Ramos (cell line): ENCODE results near the gene SCMH1.

Experiments
- in situ Hi-C: fragments of 300-500 bp; cut with MboI; formaldehyde crosslinking; loops from one replicate; pipeline ENCODE4 v1.14.3; 2022; ENCODE audit warnings: low sequenced_read_pairs; ENCODE audit not compliant: unreplicated experiment

The SCMH1 gene

GRCh38 chr1:41108696-41109275, 133.3 kb downstream of the SCMH1 start:
- in situ Hi-C loops: no loop called here

- in situ Hi-C loops: no loop called here
Observed at GRCh38 chr1:41103766-41104165, 138.3 kb downstream of the SCMH1 start.

DNA sequence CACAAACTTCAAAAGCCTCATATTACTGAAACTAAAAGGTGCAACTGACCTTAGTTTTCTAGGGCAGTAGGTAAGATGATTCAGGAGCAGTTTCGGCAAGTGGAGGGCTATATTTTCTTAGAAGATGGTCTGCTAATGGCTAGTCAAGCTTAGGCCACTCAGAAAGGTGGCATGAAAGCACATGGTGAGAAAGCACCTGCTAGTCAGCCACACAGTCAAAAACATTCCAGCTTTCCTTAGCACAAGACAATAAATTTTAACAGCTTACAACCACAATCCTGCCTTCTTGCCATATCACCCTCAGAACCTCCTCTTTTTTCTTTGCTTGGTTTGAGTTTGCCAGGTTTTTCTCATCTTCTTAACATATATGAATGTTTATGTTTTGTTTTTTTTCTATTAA, 139.5 kb downstream of the SCMH1 start:
- in situ Hi-C loops: no loop called here

DNA sequence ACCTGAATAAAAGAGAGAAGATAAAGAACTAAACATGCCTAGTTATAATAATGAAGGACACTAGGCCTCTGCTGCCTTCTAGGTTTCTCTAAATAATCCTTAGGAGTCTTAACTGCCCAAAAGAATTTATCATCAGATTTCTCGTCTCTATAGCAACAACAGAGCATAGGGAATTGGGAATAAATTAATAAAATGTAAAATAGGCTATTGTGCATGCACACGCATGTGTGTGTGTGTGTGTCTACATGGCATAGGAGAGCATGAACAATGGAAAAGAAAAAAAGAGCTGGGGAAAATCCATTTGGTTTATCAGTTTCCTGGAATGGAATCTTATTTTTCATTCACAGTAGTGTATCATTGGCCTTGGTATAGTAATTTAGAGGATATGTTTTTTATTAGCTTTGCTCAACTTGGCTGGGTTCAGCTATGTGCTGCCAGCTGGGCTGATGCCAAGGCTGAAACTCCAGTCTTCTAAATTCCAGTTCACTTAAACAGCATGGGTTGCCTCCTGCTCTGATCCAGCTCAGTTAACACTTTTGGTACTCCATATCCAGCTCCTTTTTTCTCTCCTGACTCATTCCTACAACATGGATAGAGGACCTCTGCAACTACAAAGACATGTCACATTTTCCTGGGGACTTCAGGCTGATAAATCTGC, 140.0 kb downstream of the SCMH1 start:
- in situ Hi-C loops: no loop called here

DNA sequence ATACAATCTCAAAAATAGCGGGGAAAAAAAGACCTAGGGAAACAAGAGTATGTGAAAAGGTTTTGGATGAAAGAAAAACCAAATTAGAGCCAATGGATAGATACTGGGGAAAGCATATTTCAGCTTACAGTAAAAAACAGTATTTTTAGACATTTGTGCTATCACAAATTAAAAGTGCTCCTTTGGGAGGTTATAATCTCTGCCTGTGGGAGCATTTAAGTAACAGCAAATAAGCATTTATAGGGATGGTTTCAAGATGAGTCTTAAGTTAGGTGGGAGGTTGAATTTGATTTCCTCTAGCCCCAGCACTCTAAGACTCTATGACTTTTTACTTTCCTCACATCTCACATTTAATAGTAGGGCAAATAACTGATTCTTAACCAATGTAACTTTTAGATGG, 141.0 kb downstream of the SCMH1 start:
- in situ Hi-C loops: no loop called here

DNA sequence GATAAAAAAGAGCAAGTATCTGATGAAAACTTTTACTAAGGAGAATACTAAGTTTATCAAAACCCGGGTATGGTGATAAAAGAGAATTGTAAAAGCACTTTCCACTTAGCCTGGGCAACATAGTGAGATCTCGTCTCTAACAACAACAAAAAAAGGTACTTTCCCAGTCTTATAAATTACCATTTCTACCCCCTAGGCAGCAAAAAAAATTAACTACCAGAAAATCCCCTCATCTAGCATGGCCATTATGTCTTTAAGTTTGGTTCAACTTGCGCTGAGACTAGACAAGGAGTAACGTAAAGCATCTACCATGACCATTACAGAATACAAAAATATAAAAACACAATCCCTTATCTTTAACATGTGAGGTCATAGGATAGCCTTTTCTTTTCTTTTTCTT, 141.9 kb downstream of the SCMH1 start:
- in situ Hi-C loops: no loop called here

DNA sequence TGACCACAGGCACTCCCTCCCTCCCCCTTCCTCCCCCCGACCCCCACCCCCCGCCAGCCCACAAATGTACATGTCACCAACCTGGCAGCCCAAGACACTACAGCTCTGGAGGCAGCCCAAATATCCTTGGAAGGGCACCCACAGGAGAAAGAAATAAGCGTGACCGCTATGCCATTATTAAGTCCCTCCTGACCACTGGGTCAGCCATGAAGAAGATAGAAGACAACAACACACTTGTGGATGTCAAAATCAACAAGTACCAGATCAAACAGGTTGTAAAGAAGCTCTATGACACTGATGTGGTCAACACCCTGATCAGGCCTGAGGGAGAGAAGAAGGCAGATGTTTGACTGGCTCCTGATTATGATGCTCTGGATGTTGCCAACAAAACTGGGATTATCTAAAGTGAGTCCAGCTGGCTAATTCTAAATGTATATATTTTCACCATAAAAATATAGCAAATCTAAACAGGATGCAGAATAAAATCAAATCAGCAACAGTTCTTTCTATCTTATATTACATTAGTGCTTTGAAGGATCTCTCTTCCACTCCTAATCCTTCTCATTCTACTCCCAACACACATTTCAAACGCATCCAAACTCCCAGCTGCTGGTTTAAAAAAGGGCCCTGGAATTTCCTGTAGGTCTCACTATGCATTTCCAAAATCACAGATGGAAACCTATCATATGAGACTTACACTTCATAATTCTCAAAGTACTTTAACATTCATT, 143.2 kb downstream of the SCMH1 start:
- in situ Hi-C loops: no loop called here

- in situ Hi-C loops: no loop called here
Observed at GRCh38 chr1:41097105-41097504, 145.0 kb downstream of the SCMH1 start.

- in situ Hi-C loops: no loop called here
Observed at GRCh38 chr1:41093826-41094225, 148.3 kb downstream of the SCMH1 start.

DNA sequence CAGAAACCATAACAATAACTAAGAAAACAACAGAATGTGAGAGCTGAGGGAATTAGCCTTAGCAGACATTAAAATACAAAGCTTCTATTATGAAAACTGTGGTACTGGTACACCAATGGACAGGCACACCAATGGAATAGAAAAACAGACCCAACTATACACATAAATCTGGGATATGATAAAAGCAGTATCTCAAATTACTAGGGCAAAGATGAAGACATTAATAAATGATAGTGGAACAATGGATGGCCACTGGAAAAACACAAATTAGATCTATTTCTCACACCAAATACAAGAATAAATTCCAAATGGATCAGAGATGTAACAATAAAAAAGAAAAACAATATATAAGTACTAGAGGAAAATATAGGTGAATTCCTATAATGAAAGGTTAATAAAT, 155.2 kb downstream of the SCMH1 start:
- in situ Hi-C loops: no loop called here

GRCh38 chr1:41078616-41079015, 163.5 kb downstream of the SCMH1 start:
- in situ Hi-C loops: no loop called here

GRCh38 chr1:41078193-41078592, 163.9 kb downstream of the SCMH1 start:
- in situ Hi-C loops: no loop called here

DNA sequence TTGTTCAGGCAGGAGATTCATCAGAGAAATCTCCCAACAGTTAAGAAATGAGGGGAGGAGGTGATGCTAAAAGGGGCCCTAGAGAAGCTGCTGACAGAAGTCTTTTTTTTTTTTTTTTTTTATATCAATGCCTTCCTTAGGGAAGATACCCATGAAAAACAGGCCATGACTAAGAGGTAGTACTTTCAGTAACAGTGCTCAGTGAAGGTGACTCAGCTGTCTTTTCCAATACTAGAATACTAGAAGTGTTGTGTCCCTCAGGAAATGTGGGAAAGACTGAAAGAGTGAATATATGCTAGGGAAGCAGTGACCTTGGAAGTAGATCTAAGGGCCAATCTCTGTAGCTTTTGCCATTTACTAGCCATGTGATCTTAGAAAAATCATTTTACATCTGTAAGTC, 168.1 kb downstream of the SCMH1 start:
- in situ Hi-C loops: no loop called here

- in situ Hi-C loops: no loop called here
Observed at GRCh38 chr1:41072051-41072450, 170.1 kb downstream of the SCMH1 start.

DNA sequence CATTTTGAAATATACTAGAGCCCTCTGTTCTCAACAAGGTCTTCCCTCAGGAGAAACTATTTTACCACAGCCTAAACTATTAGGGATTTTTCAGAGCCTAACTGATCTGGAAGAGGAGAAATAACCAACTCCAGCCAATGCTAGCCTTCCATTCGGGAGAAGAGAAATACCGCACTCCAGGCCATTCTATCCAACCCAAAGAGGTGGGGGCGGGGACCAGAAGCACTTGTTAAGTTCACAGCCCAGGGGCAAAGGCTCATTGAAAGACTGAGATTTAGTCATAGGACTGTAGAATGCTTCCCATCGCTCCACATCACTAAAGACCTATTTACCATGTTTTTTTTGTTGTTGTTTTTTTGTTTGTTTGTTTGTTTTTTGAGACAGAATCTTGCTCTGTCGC, 185.2 kb downstream of the SCMH1 start:
- in situ Hi-C loops: no loop called here

DNA sequence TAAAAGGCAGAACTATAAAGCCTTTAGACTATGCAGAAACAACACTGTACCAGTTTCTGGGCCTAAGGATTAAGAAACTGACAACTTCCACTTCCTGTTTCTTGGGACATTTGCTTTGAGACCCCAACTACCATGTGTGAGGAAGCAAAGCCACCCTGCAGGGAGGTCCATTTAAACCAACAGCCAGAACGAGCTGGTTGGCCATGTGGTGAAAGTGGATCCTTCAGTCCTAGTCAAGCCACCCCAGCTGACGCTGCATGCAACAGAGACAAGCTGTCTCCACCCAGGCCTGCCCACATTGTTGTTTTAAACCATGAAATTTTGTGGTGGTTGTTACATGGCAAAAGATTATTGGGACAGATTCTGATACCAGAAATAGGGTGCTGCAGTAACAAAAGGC, 188.8 kb downstream of the SCMH1 start:
- in situ Hi-C loops: no loop called here

GRCh38 chr1:41051022-41051421, 191.1 kb downstream of the SCMH1 start:
- in situ Hi-C loops: no loop called here

- in situ Hi-C loops: no loop called here
Observed at GRCh38 chr1:41048540-41048939, 193.6 kb downstream of the SCMH1 start.

DNA sequence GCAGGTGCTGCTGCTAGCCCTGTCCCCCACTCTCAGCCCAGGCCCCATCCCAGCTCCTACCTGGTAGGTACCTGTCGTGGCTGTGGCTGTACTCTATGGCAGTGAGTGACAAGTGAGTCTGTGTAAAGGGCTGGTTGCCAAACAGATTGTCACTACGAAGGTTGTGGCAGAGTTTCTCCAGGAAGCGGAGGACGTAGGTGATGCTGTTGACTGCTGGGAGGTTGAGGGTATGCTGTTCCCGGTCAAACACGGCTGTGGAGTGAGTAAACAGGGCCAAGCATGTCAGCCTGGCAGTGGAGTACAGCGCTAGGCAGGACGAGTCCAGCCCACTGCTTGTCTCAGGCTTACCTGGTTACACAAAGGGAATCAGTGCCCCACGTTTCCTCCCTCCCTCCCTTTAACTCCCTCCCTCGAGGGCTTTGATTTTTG, 195.7 kb downstream of the SCMH1 start:
- in situ Hi-C loops: no loop called here

- in situ Hi-C loops: no loop called here
Observed at GRCh38 chr1:41045740-41046139, 196.4 kb downstream of the SCMH1 start.

- in situ Hi-C loops: no loop called here
Observed at GRCh38 chr1:41044187-41044586, 197.9 kb downstream of the SCMH1 start.
